ENCODE measurements around the gene ABCC5.
"Not testable (repeated sequence)": the region's sequence is repeated elsewhere in the genome, so short reads cannot be mapped to it uniquely, and the experiment has no call there.

The ABCC5 gene

GRCh38 chr3:183884097-183884426 is 133.6 kb downstream of the ABCC5 start:
- DNase-seq = no peak

DNA sequence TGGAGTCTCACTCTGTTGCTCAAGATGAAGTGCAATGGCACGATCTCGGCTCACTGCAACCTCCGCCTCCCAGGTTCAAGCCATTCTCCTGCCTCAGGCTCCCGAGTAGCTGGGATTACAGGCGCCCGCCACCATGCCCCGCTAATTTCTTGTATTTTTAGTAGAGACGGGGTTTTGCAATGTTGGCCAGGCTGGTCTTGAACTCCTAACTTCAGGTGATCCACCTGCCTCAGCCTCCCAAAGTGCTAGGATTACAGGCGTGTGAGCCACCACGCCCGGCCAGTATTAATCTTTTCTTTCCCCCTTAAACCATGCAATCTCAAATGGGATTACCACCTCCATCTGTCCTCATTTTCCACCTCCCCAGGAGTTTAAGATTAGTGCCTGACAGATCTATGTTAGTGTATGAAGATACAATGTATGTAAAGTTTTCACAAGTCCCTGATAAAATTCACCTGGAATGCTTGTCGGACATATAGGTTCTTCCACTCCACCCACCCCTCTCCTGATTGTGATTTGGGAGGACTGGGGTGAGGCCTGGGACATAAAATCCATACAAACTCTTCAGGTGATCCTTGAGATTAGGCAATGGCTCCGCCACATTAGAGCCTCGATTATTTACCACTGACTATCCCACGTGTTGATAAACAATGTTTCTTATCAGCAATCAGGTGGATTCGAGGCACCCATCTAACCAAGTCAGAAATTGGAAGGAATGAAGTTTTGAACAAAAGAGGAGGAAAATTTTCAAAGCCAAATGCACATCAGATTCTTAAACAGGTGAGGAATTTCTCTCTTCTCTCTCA is 134.2 kb downstream of the ABCC5 start:
- no peak for DNase-seq

DNA sequence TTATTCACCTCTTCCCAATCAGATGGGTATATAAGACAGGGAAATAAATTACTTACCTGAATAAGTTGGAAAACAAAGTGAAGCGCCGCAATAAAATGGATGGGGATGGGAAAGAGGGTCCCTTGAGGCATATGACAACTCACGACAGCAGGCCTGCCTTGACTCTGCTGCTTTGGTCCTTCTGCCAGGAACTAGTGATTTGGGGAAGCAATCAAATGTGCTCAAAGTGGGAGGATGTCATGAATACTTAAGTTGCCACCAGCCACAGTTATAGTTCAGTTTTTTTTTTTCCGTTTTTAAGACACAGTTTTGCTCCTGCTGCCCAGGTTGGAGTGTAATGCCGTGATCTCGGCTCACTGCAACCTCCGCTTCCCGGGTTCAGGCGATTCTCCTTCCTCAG is 137.6 kb downstream of the ABCC5 start:
- DNase-seq = no peak

DNA sequence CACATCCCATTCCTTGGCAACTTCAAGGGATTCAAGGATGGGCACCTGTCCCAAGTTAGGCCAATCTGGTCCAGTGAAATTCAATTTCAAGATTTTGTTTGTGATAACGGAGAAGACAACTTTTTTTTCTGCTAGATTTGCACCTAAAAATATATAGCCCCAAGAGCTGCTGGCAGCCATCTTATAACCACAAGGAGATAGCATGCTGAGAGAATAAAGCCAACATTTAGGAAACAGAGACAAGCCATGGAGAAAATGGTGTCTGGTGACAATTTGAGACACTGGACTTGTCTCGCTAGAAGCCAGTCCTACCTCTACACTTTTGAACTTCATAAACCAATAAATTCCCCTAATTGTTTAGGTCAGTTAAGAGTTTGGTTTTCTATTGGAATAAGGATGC is 138.4 kb downstream of the ABCC5 start:
- DNase-seq = no peak

GRCh38 chr3:183878071-183878470 is 139.6 kb downstream of the ABCC5 start:
- no peak for DNase-seq

GRCh38 chr3:183877227-183877626 is 140.5 kb downstream of the ABCC5 start:
- DNase-seq = not testable (repeated sequence)

GRCh38 chr3:183875411-183875810 is 142.3 kb downstream of the ABCC5 start:
- no peak for DNase-seq

GRCh38 chr3:183873914-183874313 is 143.8 kb downstream of the ABCC5 start:
- no peak for DNase-seq

DNA sequence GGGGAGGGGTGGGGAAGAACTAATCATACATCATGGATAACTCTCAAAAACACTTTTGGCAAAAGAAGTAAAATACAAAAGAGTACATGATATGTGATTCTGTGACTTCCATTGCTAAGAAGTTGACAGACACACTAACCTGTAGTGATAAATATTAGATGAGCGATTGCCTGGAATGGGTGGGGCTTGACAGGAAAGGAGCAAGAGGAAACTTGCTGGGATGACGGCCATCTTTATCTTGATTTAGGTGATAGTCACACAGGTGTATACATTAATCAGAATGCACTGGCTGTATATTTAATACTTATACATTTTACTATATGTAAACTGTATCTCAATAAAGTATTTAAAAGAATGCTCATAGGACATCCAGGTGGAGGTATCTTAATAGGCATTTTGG is 146.1 kb downstream of the ABCC5 start:
- no peak for DNase-seq

- no peak for DNase-seq
Observed at GRCh38 chr3:183870563-183870962, 147.1 kb downstream of the ABCC5 start.

Data from KG1 (cell line).